ENCODE results near the gene HYKK. TPM values are rescaled to one million over a fixed set of nuclear protein-coding genes. Genes with fewer than 3 reads are reported as not detected.
A peak's percentile ranks its signal among the peaks of the same experiment; 100 is the strongest.

The HYKK gene
- total RNA-seq, 1 donor from 2014 or later: 10.2 TPM

DNA sequence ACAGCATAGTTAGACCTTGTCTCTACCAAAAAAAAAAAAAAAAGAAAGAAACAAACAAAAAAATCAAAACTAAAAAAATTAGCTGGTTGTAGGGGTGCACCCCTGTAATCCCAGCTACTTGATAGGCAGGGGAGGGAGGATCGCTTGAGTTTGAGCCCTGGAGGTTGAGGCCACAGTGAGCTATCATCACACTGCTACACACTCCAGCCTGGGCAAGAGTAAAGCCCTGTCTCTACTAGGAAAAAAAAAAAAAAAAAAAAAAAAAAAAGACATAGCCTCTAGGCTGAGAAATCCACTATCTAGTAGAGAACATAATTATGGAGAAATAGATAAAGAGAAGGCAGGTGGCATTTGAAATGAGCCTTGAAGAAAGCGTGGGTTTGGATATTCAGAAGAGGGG, 55.7 kb downstream of the HYKK start:
- Histone ChIP-seq H4K20me1 (ENCODE audit: low read depth) (no peaks in the 10 kb centered on the region), H3K9ac (no peak overlapping the region), H3K36me3 (no peaks in the 10 kb centered on the region), H3K9me3 (ENCODE audit: low read depth) (no peaks in the 10 kb centered on the region), H3K79me2 (ENCODE audit: low read depth) (peaks cover 22% of the 10 kb centered on the region), H3K4me3 (no peak overlapping the region), H3K27me3 (peaks cover 11% of the 10 kb centered on the region), H2AFZ (replicated peaks) (no peak overlapping the region), H3K4me2 (no peak overlapping the region), H3K27ac (no peak overlapping the region), H3F3A (ENCODE audit: low read depth) (peaks cover 14% of the 10 kb centered on the region), H3K4me1 (peaks cover 13% of the 10 kb centered on the region)
- no peak overlapping the region for H3K27ac Mint-ChIP-seq
- peaks cover 7% of the 10 kb centered on the region for H3K27me3 Mint-ChIP-seq (ENCODE audit: insufficient read depth, low read depth)
- DNase-seq (ENCODE audit: low spot score): no peak
- no peaks in the 10 kb centered on the region for H3K9me3 Mint-ChIP-seq
- no peak overlapping the region for H3K4me3 Mint-ChIP-seq
- H3K36me3 Mint-ChIP-seq: no peaks in the 10 kb centered on the region
- TF ChIP-seq EZH2phosphoT487 (IDR thresholded peaks at IDR 0.05): no peak
- TF ChIP-seq, protein P1, sequence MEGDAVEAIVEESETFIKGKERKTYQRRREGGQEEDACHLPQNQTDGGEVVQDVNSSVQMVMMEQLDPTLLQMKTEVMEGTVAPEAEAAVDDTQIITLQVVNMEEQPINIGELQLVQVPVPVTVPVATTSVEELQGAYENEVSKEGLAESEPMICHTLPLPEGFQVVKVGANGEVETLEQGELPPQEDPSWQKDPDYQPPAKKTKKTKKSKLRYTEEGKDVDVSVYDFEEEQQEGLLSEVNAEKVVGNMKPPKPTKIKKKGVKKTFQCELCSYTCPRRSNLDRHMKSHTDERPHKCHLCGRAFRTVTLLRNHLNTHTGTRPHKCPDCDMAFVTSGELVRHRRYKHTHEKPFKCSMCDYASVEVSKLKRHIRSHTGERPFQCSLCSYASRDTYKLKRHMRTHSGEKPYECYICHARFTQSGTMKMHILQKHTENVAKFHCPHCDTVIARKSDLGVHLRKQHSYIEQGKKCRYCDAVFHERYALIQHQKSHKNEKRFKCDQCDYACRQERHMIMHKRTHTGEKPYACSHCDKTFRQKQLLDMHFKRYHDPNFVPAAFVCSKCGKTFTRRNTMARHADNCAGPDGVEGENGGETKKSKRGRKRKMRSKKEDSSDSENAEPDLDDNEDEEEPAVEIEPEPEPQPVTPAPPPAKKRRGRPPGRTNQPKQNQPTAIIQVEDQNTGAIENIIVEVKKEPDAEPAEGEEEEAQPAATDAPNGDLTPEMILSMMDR (IDR thresholded peaks at IDR 0.05): no peak
- TF ChIP-seq EZH2 (IDR thresholded peaks at IDR 0.05): no peak
- H3K4me1 Mint-ChIP-seq: peaks cover 19% of the 10 kb centered on the region

DNA sequence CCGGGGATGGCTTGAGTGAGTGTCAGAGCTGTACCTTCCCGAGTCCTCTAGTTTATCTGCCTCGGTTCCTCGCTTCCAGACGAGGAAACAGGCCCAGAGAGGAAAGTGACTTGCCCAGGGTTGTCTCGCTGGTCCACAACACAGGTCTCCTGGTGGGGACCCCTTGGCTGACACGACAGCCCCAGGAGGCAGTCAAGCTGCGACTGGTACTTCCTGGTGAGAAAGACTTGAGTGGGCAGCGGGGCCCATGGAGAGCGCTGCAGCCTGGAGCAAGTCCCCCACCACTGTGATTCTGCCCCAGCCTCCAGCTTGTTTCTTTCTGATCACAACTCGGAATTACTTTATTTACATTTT, 57.3 kb downstream of the HYKK start:
- peaks cover 11% of the 10 kb centered on the region for H3K27me3 ChIP-seq
- peaks cover 22% of the 10 kb centered on the region for H3K4me1 Mint-ChIP-seq
- no peak overlapping the region for H2AFZ ChIP-seq (replicated peaks)
- TF ChIP-seq EZH2 (IDR thresholded peaks at IDR 0.05) (no peak), EZH2phosphoT487 (IDR thresholded peaks at IDR 0.05) (no peak)
- TF ChIP-seq, protein P1 (IDR thresholded peaks at IDR 0.05): no peak
- peaks cover 38% of the 10 kb centered on the region for H3K79me2 ChIP-seq (ENCODE audit: low read depth)
- H3K27me3 Mint-ChIP-seq (ENCODE audit: insufficient read depth, low read depth): peaks cover 7% of the 10 kb centered on the region
- H3K9me3 Mint-ChIP-seq: no peaks in the 10 kb centered on the region
- peaks cover 14% of the 10 kb centered on the region for H3F3A ChIP-seq (ENCODE audit: low read depth)
- peaks cover 13% of the 10 kb centered on the region for H3K4me1 ChIP-seq
- H3K4me3 ChIP-seq: no peak overlapping the region
- H3K36me3 Mint-ChIP-seq: no peaks in the 10 kb centered on the region
- H3K4me3 Mint-ChIP-seq: peak overlapping the region; percentile 88
- no peaks in the 10 kb centered on the region for H3K9me3 ChIP-seq (ENCODE audit: low read depth)
- H3K27ac ChIP-seq: no peak overlapping the region
- no peak overlapping the region for H3K27ac Mint-ChIP-seq
- H4K20me1 ChIP-seq (ENCODE audit: low read depth): no peaks in the 10 kb centered on the region
- peak overlapping the region; percentile 7 for H3K4me2 ChIP-seq
- no peak for DNase-seq (ENCODE audit: low spot score)
- no peak overlapping the region for H3K9ac ChIP-seq
- H3K36me3 ChIP-seq: no peaks in the 10 kb centered on the region

DNA sequence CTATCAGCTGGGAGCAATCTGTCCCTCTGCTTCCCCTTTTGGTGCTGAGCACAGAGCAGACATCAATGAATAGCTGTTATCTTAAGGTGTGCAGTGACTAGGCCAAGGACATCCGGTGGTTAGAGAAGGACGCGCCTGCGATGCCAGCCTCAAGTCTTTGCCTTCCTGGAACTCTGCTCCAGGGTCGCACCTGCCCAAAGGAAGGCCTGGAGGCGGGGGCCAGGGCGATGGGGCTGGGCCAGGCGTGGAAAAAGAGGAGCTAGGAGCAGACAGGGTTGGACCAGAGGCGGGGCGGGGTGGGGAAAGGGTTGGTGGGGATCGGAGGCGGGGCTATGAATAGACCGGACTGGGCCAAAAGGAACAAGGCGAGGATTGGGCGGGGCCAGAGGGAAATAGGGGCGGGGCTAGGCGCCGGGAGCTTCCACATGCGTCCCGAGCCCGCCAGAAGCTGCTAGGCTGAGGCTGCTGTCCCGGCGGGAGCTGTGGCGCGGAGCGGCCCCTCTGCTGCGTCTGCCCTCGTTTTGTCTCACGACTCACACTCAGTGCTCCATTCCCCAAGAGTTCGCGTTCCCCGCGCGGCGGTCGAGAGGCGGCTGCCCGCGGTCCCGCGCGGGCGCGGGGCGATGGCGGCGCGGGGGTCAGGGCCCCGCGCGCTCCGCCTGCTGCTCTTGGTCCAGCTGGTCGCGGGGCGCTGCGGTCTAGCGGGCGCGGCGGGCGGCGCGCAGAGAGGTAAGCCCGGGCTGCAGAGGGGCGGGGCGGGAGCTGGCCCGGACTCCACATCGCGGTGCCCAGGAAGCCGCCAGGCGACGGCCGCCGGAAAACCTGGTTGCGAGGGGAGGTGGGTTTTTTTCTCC, 57.9 kb downstream of the HYKK start, which contains the start of gene CHRNA5:
CHRNA5 (plus strand) TSS at position 424 of the 854 bp plus-strand sequence; CDS start at position 624, 200 bp downstream.
- H4K20me1 ChIP-seq (ENCODE audit: low read depth): no peaks in the 10 kb centered on the region
- H3K9me3 Mint-ChIP-seq: no peaks in the 10 kb centered on the region
- H3K4me1 ChIP-seq: peaks cover 13% of the 10 kb centered on the region
- peaks cover 22% of the 10 kb centered on the region for H3K4me1 Mint-ChIP-seq
- H3K4me3 ChIP-seq: peak within 1 kb of the TSS; percentile 94
- H3K79me2 ChIP-seq (ENCODE audit: low read depth): peaks cover 44% of the 10 kb centered on the region
- peak within 1 kb of the TSS; percentile 91 for H2AFZ ChIP-seq (replicated peaks)
- H3K27ac Mint-ChIP-seq: peak within 1 kb of the TSS; percentile 67
- H3K9ac ChIP-seq: peak within 1 kb of the TSS; percentile 59
- H3K9me3 ChIP-seq (ENCODE audit: low read depth): no peaks in the 10 kb centered on the region
- peaks cover 11% of the 10 kb centered on the region for H3K27me3 ChIP-seq
- H3K27me3 Mint-ChIP-seq (ENCODE audit: insufficient read depth, low read depth): peaks cover 7% of the 10 kb centered on the region
- H3K36me3 Mint-ChIP-seq: no peaks in the 10 kb centered on the region
- TF ChIP-seq EZH2phosphoT487 (IDR thresholded peaks at IDR 0.05) (no peak), EZH2 (IDR thresholded peaks at IDR 0.05) (no peak)
- TF ChIP-seq, protein P1 (IDR thresholded peaks at IDR 0.05): no peak
- H3F3A ChIP-seq (ENCODE audit: low read depth): peaks cover 14% of the 10 kb centered on the region
- peak within 1 kb of the TSS; percentile 96 for H3K4me2 ChIP-seq
- peak within 1 kb of the TSS; percentile 96 for H3K4me3 Mint-ChIP-seq
- no peaks in the 10 kb centered on the region for H3K36me3 ChIP-seq
- peak within 1 kb of the TSS; percentile 75 for H3K27ac ChIP-seq
- peak; percentile 98 for DNase-seq (ENCODE audit: low spot score)

All from neural progenitor cell (in vitro differentiated cells).